Measurements from ENCODE around the gene EMP2. TPM values are rescaled to one million over a fixed set of nuclear protein-coding genes. Genes with fewer than 3 reads are reported as not detected.

Gene EMP2
- total and polyA plus RNA-seq, 2 of the 4 experiments (the other 2 are of a cell fraction), result 13.8 to 18.3 TPM

- no peak overlapping the region for H3K4me2 ChIP-seq (ENCODE audit: low read depth, low read length)
- no peaks in the 10 kb centered on the region; the same call in 1 of the 2 replicates for H3K36me3 ChIP-seq (ENCODE audit: control insufficient read depth, insufficient read depth, low read length)
- no peak overlapping the region for H2BK120ac ChIP-seq (ENCODE audit: low read depth, low read length)
- no peak overlapping the region for H2AK5ac ChIP-seq (ENCODE audit: low read depth, low read length)
- no peak overlapping the region for H3K56ac ChIP-seq (ENCODE audit: extremely low read depth, insufficient read depth, low read length)
- H2AK9ac ChIP-seq (replicated peaks; ENCODE audit: low read depth, low read length, poor library complexity), result peak overlapping the region; percentile 7
- H3K23ac ChIP-seq (ENCODE audit: low read depth, low read length), result no peak overlapping the region
- ATAC-seq (ENCODE audit: low read depth) (no peak), DNase-seq (peak; percentile 18)
- peaks cover 7% of the 10 kb centered on the region for H3K4me1 ChIP-seq (ENCODE audit: control insufficient read depth, insufficient read depth, low read length)
- peaks cover 3% of the 10 kb centered on the region; the same call in 1 of the 2 replicates for H3K9me3 ChIP-seq (ENCODE audit: control insufficient read depth, insufficient read depth, low read length)
- H4K20me1 ChIP-seq (ENCODE audit: insufficient read depth, low read length), result peaks cover 6% of the 10 kb centered on the region; the same call in 1 of the 2 replicates
- CTCF ChIA-PET, result interaction anchor here (0.6 kb wide), 1 partner anchor 174 kb away, joined by 3 read pairs; no protein-coding TSS in a partner anchor
- H3K18ac ChIP-seq (ENCODE audit: low read depth, low read length), result no peak overlapping the region
- H3K4ac ChIP-seq (ENCODE audit: low read depth, low read length), result no peak overlapping the region
- H2BK5ac ChIP-seq (ENCODE audit: low read depth, low read length, poor library complexity, severe bottlenecking), result no peak overlapping the region
- 73% methylated on average over 2 of the region's 5 CpGs; no CpG with 5 or more reads in 1 of the 2 experiments for WGBS, 2 experiments (ENCODE audit: extremely low coverage in 2 of 2, insufficient read length in 1 of 2)
- H4K5ac ChIP-seq (ENCODE audit: low read depth, low read length), result no peak overlapping the region
- H3K27ac ChIP-seq (ENCODE audit: insufficient read depth, low read length), result no peak overlapping the region
- H3K9ac ChIP-seq (ENCODE audit: low read depth, low read length), result no peak overlapping the region
- POLR2A ChIA-PET (ENCODE audit: unreplicated experiment), result no interaction called here
- dilution Hi-C loops (cut with HindIII; ENCODE audit: low sequenced_read_pairs, unreplicated experiment), result no loop called here
- peaks cover 34 to 59% of the 10 kb centered on the region in 2 experiments for H3K79me1 ChIP-seq (ENCODE audit: low read depth in 1 of 2, low read length in 2 of 2)
- H4K8ac ChIP-seq (ENCODE audit: low read depth in 2 of 2, low read length in 2 of 2), result no peak overlapping the region
- no peaks in the 10 kb centered on the region for H3K27me3 ChIP-seq (ENCODE audit: control insufficient read depth, insufficient read depth, low read length)
- intact Hi-C loops (cut with micrococcal nuclease), result no loop called here
- in situ Hi-C loops (cut with MboI; ENCODE audit: low sequenced_read_pairs), result no loop called here
- no peak overlapping the region for H3K14ac ChIP-seq (replicated peaks; ENCODE audit: low read depth, low read length)
- H2BK15ac ChIP-seq (ENCODE audit: low read depth, low read length), result no peak overlapping the region
- no peak for TF ChIP-seq MAFK (IDR thresholded peaks at IDR 0.05; ENCODE audit: low read depth, low read length)
- no TSS peak for BruUV-seq (replicated peaks)
- H3K4me3 ChIP-seq (ENCODE audit: insufficient read depth, low read depth, low read length), result no peak overlapping the region
- H3K9me1 ChIP-seq (ENCODE audit: insufficient read depth, low read length), result peaks cover 5% of the 10 kb centered on the region; the same call in 1 of the 2 replicates
- H2AFZ ChIP-seq (replicated peaks; ENCODE audit: low read length, poor library complexity), result no peak overlapping the region
- H2BK20ac ChIP-seq (ENCODE audit: low read depth, low read length), result no peak overlapping the region
- no peak overlapping the region for H4K91ac ChIP-seq (ENCODE audit: insufficient read depth, low read depth, low read length)
Observed at GRCh38 chr16:10565167-10565566, 15.2 kb downstream of the EMP2 start.
